Calu3 (cell line): Measurements from ENCODE around the gene FSD1. TPM values are rescaled to one million over a fixed set of nuclear protein-coding genes. Genes with fewer than 3 reads are reported as not detected.
A peak's percentile ranks its signal among the peaks of the same experiment; 100 is the strongest.

ENCODE experiments used
- BruUV-seq: library from RNA; stranded (reverse); fragments of 400-500 nt; replicated peaks from 2 replicates; lab custom pipeline; 2021; lab: Mats Ljungman, UMichigan
- CTCF ChIA-PET: fragments of 300-600 bp; sonication (Branson Sonifier 250); formaldehyde crosslinking; loops from one replicate; lab custom pipeline; 2022; ENCODE audit warnings: antibody characterized with exemption; lab: Charles Lee
- DNase-seq: peaks from one replicate; pipeline ENCODE4 v3.0.0; 2022
- H3K27ac Mint-ChIP-seq: one replicate; pipeline ENCODE4 v1.8.0; 2022; ENCODE audit warnings: mixed read lengths; ENCODE audit not compliant: unreplicated experiment
- H3K27me3 Mint-ChIP-seq: one replicate; pipeline ENCODE4 v1.8.0; 2022; ENCODE audit warnings: mixed read lengths; ENCODE audit not compliant: unreplicated experiment
- H3K36me3 Mint-ChIP-seq: one replicate; pipeline ENCODE4 v1.8.0; 2022; ENCODE audit warnings: mild to moderate bottlenecking, moderate library complexity, mixed read lengths; ENCODE audit not compliant: insufficient read depth, unreplicated experiment
- H3K4me1 Mint-ChIP-seq: one replicate; pipeline ENCODE4 v1.8.0; 2022; ENCODE audit warnings: mild to moderate bottlenecking, low read depth, mixed read lengths; ENCODE audit not compliant: unreplicated experiment
- H3K4me3 Mint-ChIP-seq: one replicate; pipeline ENCODE4 v1.8.0; 2022; ENCODE audit warnings: mild to moderate bottlenecking, low read depth, moderate library complexity, mixed read lengths; ENCODE audit not compliant: unreplicated experiment
- H3K9me3 Mint-ChIP-seq: one replicate; pipeline ENCODE4 v1.8.0; 2022; ENCODE audit warnings: low read depth, mixed read lengths; ENCODE audit not compliant: unreplicated experiment
- CTCF ChIP-seq: fragments of 200-600 bp; IDR thresholded peaks from one replicate; pipeline ENCODE4 v1.8.0; 2022; ENCODE audit warnings: antibody characterized with exemption; ENCODE audit not compliant: unreplicated experiment
- intact Hi-C: fragments of 100-400 bp; cut with micrococcal nuclease; formaldehyde crosslinking; loops from one replicate; pipeline ENCODE4 v1.10.0; 2022; ENCODE audit not compliant: unreplicated experiment
- total RNA-seq: library from RNA; stranded (reverse); gene quantifications from 2 replicates; pipeline ENCODE4 v1.2.3, GENCODE V29; 2022

FSD1 gene
- total RNA-seq, 1 experiment from 2014 or later: 1.2 TPM

GRCh38 chr19:4329858-4330257 is 25.5 kb downstream of the FSD1 start:
- no peak for DNase-seq
- Mint-ChIP-seq H3K9me3 (no peaks in the 10 kb centered on the region), H3K4me1 (no peaks in the 10 kb centered on the region), H3K36me3 (peaks cover 4% of the 10 kb centered on the region), H3K4me3 (no peak overlapping the region), H3K27me3 (no peaks in the 10 kb centered on the region), H3K27ac (no peak overlapping the region)
- BruUV-seq: no TSS peak
- no peak for TF ChIP-seq CTCF
- intact Hi-C loops: no loop called here
- CTCF ChIA-PET: interaction anchor here (0.6 kb wide), 1 partner anchor 395 kb away, joined by 3 read pairs; no protein-coding TSS in a partner anchor

GRCh38 chr19:4334929-4335570 is 30.7 kb downstream of the FSD1 start:
- TF ChIP-seq CTCF: no peak
- no TSS peak for BruUV-seq
- DNase-seq: no peak
- H3K4me1 Mint-ChIP-seq: peaks cover 9% of the 10 kb centered on the region
- intact Hi-C loops: no loop called here
- no peak overlapping the region for H3K27ac Mint-ChIP-seq
- H3K4me3 Mint-ChIP-seq: no peak overlapping the region
- CTCF ChIA-PET: no interaction called here
- H3K9me3 Mint-ChIP-seq: no peaks in the 10 kb centered on the region
- no peaks in the 10 kb centered on the region for H3K27me3 Mint-ChIP-seq
- H3K36me3 Mint-ChIP-seq: peaks cover 17% of the 10 kb centered on the region

- CTCF ChIA-PET: interaction anchor here (0.7 to 1.0 kb wide), 3 partner anchors 15 to 71 kb away, joined by 4 to 5 read pairs (median 4); no protein-coding TSS in a partner anchor
- TSS peak; percentile 75 for BruUV-seq
- H3K4me1 Mint-ChIP-seq: peaks cover 18% of the 10 kb centered on the region
- H3K27me3 Mint-ChIP-seq: no peaks in the 10 kb centered on the region
- no peak for DNase-seq
- peak overlapping the region; percentile 77 for H3K27ac Mint-ChIP-seq
- peak overlapping the region; percentile 83 for H3K4me3 Mint-ChIP-seq
- peaks cover 33% of the 10 kb centered on the region for H3K36me3 Mint-ChIP-seq
- H3K9me3 Mint-ChIP-seq: no peaks in the 10 kb centered on the region
- no peak for TF ChIP-seq CTCF
- intact Hi-C loops: no loop called here
These were observed 33.6 kb downstream of the FSD1 start for GRCh38 chr19:4337906-4338440.

- peak; percentile 78 for DNase-seq
- Mint-ChIP-seq H3K27me3 (no peaks in the 10 kb centered on the region), H3K9me3 (no peaks in the 10 kb centered on the region), H3K27ac (peak within 1 kb of the TSS; percentile 77), H3K4me1 (peaks cover 18% of the 10 kb centered on the region), H3K36me3 (peaks cover 40% of the 10 kb centered on the region), H3K4me3 (peak within 1 kb of the TSS; percentile 83)
- BruUV-seq: no TSS peak
- TF ChIP-seq CTCF: no peak
- CTCF ChIA-PET: interaction anchor here (0.7 to 1.0 kb wide), 3 partner anchors 14 to 72 kb away, joined by 3 to 5 read pairs (median 4); no protein-coding TSS in a partner anchor
- intact Hi-C loops: no loop called here
These were observed 34.3 kb downstream of the FSD1 start, which contains the start of gene STAP2 for GRCh38 chr19:4338441-4339355. Gene STAP2 (minus strand): TSS chr19:4338827. CDS start chr19:4338753, 74 bp downstream.
